GM19239 (cell line): ENCODE results near the gene SHLD2.
A peak's percentile ranks its signal among the peaks of the same experiment; 100 is the strongest.
"Not testable (repeated sequence)": the region's sequence is repeated elsewhere in the genome, so short reads cannot be mapped to it uniquely, and the experiment has no call there.

ENCODE experiments used
- DNase-seq: peaks from one replicate; pipeline ENCODE4 v3.0.0; 2011; ENCODE audit warnings: low spot score; ENCODE audit not compliant: insufficient read length
- FAIRE-seq: peaks from 2 replicates; lab custom pipeline; 2011; peaks lifted over from hg19 to GRCh38; lab: Jason Lieb, UNC

The SHLD2 gene

GRCh38 chr10:87082219-87082618 lies 12.8 kb upstream of the SHLD2 start:
- not testable (repeated sequence) for FAIRE-seq, DNase-seq

- FAIRE-seq, DNase-seq: not testable (repeated sequence)
Observed at GRCh38 chr10:87083576-87084290, 11.3 kb upstream of the SHLD2 start.

- not testable (repeated sequence) for DNase-seq, FAIRE-seq
Observed at GRCh38 chr10:87084291-87084782, 10.7 kb upstream of the SHLD2 start.

GRCh38 chr10:87085537-87085936 lies 9.5 kb upstream of the SHLD2 start:
- FAIRE-seq = no peak
- no peak for DNase-seq

- no peak for FAIRE-seq
- DNase-seq = no peak
Observed at GRCh38 chr10:87089746-87090145, 5.3 kb upstream of the SHLD2 start.

GRCh38 chr10:87090779-87091178 lies 4.2 kb upstream of the SHLD2 start:
- DNase-seq = no peak
- no peak for FAIRE-seq

- FAIRE-seq = no peak
Observed at GRCh38 chr10:87092376-87092860, 2.6 kb upstream of the SHLD2 start.

GRCh38 chr10:87092861-87093631 lies 2.0 kb upstream of the SHLD2 start:
- FAIRE-seq = peak; percentile 91
- peak; percentile 45 for DNase-seq

More at GRCh38 chr10:87092376-87092860, 2.6 kb upstream of the SHLD2 start:
- no peak for DNase-seq

GRCh38 chr10:87093632-87094372 lies 1.2 kb upstream of the SHLD2 start:
- FAIRE-seq = peak; percentile 88
- DNase-seq = peak; percentile 16

- FAIRE-seq (peak; percentile 80), DNase-seq (peak; percentile 36)
Observed at GRCh38 chr10:87095236-87095945, 385 bp downstream of the SHLD2 start.

- DNase-seq = no peak
- peak; percentile 61 for FAIRE-seq
Observed at GRCh38 chr10:87101996-87102395, 7.0 kb downstream of the SHLD2 start.

- FAIRE-seq, DNase-seq: not testable (repeated sequence)
Observed at GRCh38 chr10:87104727-87105126, 9.7 kb downstream of the SHLD2 start.

- FAIRE-seq = no peak
- no peak for DNase-seq
Observed at GRCh38 chr10:87105446-87106124, 10.6 kb downstream of the SHLD2 start.

GRCh38 chr10:87118122-87118521 lies 23.1 kb downstream of the SHLD2 start:
- not testable (repeated sequence) for DNase-seq, FAIRE-seq

GRCh38 chr10:87119029-87119428 lies 24.0 kb downstream of the SHLD2 start:
- not testable (repeated sequence) for DNase-seq, FAIRE-seq

- FAIRE-seq, DNase-seq: not testable (repeated sequence)
Observed at GRCh38 chr10:87123351-87123750, 28.3 kb downstream of the SHLD2 start.

- not testable (repeated sequence) for FAIRE-seq, DNase-seq
Observed at GRCh38 chr10:87127048-87127447, 32.0 kb downstream of the SHLD2 start.

GRCh38 chr10:87127607-87128156 lies 32.7 kb downstream of the SHLD2 start:
- FAIRE-seq, DNase-seq: not testable (repeated sequence)

- DNase-seq, FAIRE-seq: not testable (repeated sequence)
Observed at GRCh38 chr10:87132176-87132575, 37.2 kb downstream of the SHLD2 start.
